Transverse colon (tissue), 4 donors: ENCODE data around the gene PIMREG. TPM values are rescaled to one million over a fixed set of nuclear protein-coding genes. Genes with fewer than 3 reads are reported as not detected.

ENCODE experiments used
- DNase-seq: peaks from one replicate; pipeline ENCODE4 v3.0.0-alpha.2; 2019
- H3K27ac ChIP-seq, 4 donors: fragments of 200-600 bp; sonication (generic); 2 replicates each; pipeline ENCODE4 v1.5.1; 2016 to 2018; ENCODE audit warnings: inconsistent platforms in 4 of 4
- H3K27me3 ChIP-seq: fragments of 200-600 bp; sonication (generic); 2 replicates; pipeline ENCODE4 v1.5.1; 2017; ENCODE audit warnings: inconsistent platforms
- H3K36me3 ChIP-seq, 4 donors: fragments of 200-600 bp; sonication (generic); 2 replicates each; pipeline ENCODE4 v1.5.1; 2017 to 2019; ENCODE audit warnings: inconsistent platforms in 4 of 4
- H3K4me1 ChIP-seq, 4 donors: fragments of 200-600 bp; sonication (generic); 2 replicates each; pipeline ENCODE4 v1.5.1; 2017 to 2020; ENCODE audit warnings: inconsistent platforms in 4 of 4
- H3K4me3 ChIP-seq, 4 donors: fragments of 200-600 bp; sonication (generic); 1 replicate in 1 of 4; 2 replicates in 3 of 4; pipeline versions ENCODE4 v1.5.1 to v1.6.1; 2017 to 2019; ENCODE audit warnings: inconsistent platforms in 4 of 4
- H3K9me3 ChIP-seq, 2 donors: fragments of 200-600 bp; sonication (generic); 2 replicates each; pipeline ENCODE4 v1.5.1; 2017 to 2019; ENCODE audit warnings: inconsistent platforms in 2 of 2
- EP300 ChIP-seq: sonication (generic); formaldehyde crosslinking; IDR thresholded peaks from one replicate; pipeline ENCODE4 v1.6.1; 2017; ENCODE audit warnings: antibody characterized with exemption, low read depth
- POLR2A ChIP-seq: fragments of 450-650 bp; IDR thresholded peaks from one replicate; pipeline ENCODE4 v1.6.1; 2016; ENCODE audit warnings: antibody characterized with exemption, mild to moderate bottlenecking, moderate library complexity
- POLR2AphosphoS5 ChIP-seq, 3 donors: sonication (generic); formaldehyde crosslinking; IDR thresholded peaks; one replicate each; pipeline ENCODE4 v1.6.1; 2016; ENCODE audit warnings: antibody characterized with exemption in 3 of 3
- WGBS, 2 donors: methylation state at CpG; one replicate each; pipeline ENCODE4 v1.1.5; 2018; ENCODE audit warnings: low coverage in 1 of 2; 5-methylcytosine and 5-hydroxymethylcytosine counted together
- in situ Hi-C, 4 donors: fragments of 200-750 bp; cut with MboI; loops; one replicate each; pipeline versions ENCODE4 v1.15.0 to v1.15.1; 2017; ENCODE audit warnings: low sequenced_read_pairs in 3 of 4, low pct_ligation_motif_present in 1 of 4, low pct_unique_long_range_greater_than_20kb in 1 of 4
- intact Hi-C: fragments of 100-400 bp; cut with DNase I; formaldehyde crosslinking; loops from one replicate; pipeline ENCODE4 v1.15.1; 2023; ENCODE audit warnings: low total_unique reads
- total RNA-seq, 4 donors: library from RNA; depleted of rRNA; stranded (reverse); fragments of >200 nt; gene quantifications; one replicate each; pipeline ENCODE4 v1.1.0, GENCODE V29; 2016
- TF ChIP-seq, protein P1 (sequence below), 5 experiments: fragments of 200-600 bp in 3 of 5; fragments of 450-650 bp in 2 of 5; sonication (generic) in 3 of 5; IDR thresholded peaks; 1 replicate in 2 of 5; 2 replicates in 3 of 5; pipeline ENCODE4 v1.5.1; 2016 to 2017; ENCODE audit warnings: antibody characterized with exemption in 5 of 5, inconsistent platforms in 3 of 5, mild to moderate bottlenecking in 2 of 5, moderate library complexity in 1 of 5

PIMREG gene
- total RNA-seq, 4 donors from 2014 or later: 0.41 to 8.4 (median 0.79) TPM; not detected in 1

DNA sequence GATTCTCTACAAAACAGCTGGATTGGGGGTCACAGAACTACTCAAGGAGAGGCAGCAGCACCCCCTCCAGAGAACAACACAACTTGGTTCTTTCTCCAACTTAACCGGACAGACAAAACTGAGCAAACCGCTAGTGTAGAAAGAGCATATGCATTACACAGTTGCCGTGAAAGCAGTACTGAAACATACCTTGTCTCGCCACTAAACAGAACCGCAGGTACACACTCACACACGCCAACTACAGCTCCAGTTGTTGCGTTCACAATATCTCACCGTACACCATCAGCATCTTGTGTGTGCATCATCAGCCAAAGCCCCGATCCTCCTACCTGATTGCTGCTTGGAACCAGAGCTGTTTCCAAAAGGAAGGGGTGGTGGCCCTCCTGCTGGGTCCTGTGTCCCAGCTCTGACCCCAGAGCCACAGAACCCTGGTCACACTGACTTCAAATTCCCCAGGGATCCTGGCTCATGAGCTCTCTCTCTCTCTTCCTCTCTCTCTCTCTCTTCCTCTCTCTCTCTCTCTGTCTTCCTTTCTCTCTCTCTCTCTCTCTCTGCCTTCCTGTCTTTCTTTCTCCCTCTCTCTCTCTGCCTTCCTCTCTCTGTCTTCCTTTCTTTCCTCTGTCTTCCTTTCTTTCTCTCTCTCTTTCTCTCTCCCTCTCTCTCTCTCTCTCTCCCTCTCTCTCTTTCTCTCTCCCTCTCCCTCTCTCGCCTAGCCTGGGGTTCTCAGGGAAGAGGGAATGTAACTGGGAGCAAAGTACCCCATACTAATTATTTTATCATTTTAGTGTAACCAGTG lies 8.4 kb downstream of the PIMREG start:
- TF ChIP-seq EP300 (no peak), POLR2AphosphoS5 (IDR thresholded peaks at IDR 0.05) (no peak), POLR2A (no peak)
- TF ChIP-seq, protein P1, sequence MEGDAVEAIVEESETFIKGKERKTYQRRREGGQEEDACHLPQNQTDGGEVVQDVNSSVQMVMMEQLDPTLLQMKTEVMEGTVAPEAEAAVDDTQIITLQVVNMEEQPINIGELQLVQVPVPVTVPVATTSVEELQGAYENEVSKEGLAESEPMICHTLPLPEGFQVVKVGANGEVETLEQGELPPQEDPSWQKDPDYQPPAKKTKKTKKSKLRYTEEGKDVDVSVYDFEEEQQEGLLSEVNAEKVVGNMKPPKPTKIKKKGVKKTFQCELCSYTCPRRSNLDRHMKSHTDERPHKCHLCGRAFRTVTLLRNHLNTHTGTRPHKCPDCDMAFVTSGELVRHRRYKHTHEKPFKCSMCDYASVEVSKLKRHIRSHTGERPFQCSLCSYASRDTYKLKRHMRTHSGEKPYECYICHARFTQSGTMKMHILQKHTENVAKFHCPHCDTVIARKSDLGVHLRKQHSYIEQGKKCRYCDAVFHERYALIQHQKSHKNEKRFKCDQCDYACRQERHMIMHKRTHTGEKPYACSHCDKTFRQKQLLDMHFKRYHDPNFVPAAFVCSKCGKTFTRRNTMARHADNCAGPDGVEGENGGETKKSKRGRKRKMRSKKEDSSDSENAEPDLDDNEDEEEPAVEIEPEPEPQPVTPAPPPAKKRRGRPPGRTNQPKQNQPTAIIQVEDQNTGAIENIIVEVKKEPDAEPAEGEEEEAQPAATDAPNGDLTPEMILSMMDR (IDR thresholded peaks at IDR 0.05): no peak
- H3K9me3 ChIP-seq: no peaks in the 10 kb centered on the region
- WGBS, 2 donors: 89% methylated on average over 3 to 10 of the region's 10 CpGs

DNA sequence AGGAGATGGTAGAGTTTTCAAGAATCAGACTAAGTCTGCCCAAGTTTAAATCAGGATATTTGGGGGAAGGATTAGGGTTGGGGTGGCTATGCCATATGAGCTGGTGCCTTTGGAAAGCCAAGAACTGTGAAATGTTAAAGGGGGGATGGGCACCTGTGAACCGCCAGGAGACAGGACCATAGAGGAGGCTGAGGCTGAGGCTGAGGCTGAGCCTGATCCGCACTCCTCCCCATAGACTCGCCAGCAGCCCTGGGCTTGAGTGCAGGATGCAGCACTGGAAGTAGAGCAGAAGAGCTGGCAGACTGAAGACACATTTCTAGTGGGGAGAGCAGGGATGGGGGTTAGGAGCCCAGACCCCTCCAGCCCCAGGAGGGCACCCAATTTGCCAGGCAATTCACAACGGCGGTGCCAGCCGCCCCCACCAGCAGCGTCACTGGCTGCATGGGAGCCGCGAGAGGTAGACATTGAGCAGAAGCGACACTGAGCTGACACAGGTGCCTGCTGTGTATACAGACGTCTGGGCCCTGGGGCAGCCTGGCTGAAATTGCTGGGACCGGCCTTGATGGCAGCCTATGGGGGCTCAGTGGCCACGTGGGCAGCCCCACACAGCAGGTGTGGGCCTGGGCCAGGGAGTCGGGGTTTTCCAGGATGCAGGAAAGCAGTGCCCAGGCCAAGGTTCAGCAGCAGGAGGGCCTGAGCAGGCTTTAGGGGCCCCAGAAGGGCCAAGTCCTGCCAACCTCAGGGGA lies 9.2 kb downstream of the PIMREG start:
- intact Hi-C loops (no loop called here), in situ Hi-C loops (loop anchor here in 3 of 4 donors (25.0 kb wide), 1 partner anchor 184 kb away; the partner anchor contains the start of genes KIAA0753 (in 3 of the 3) and TXNDC17 (in 3 of the 3))
- H3K27me3 ChIP-seq: peaks cover 5% of the 10 kb centered on the region
- 76 to 100% methylated on average over 1 to 12 of the region's 14 CpGs for WGBS, 2 donors
- H3K4me3 ChIP-seq: no peak overlapping the region
- no peak overlapping the region for H3K27ac ChIP-seq
- no peak for TF ChIP-seq POLR2A
- TF ChIP-seq EP300: no peak
- TF ChIP-seq POLR2AphosphoS5 (IDR thresholded peaks at IDR 0.05): no peak
- TF ChIP-seq, protein P1 (IDR thresholded peaks at IDR 0.05): no peak
- peaks cover 0 to 21% (median 15%) of the 10 kb centered on the region in 4 donors for H3K4me1 ChIP-seq
- no peaks in the 10 kb centered on the region for H3K36me3 ChIP-seq
- H3K9me3 ChIP-seq: no peaks in the 10 kb centered on the region
- no peak for DNase-seq

More for the DNA sequence above, 8.4 kb downstream of the PIMREG start:
- Histone ChIP-seq H3K27ac (no peak overlapping the region), H3K4me1 (peaks cover 0 to 17% (median 10%) of the 10 kb centered on the region in 4 donors), H3K36me3 (no peaks in the 10 kb centered on the region), H3K27me3 (peaks cover 5% of the 10 kb centered on the region), H3K4me3 (no peak overlapping the region)
- intact Hi-C loops: no loop called here
- in situ Hi-C loops: loop anchor here in 3 of 4 donors (25.0 kb wide), 1 partner anchor 185 kb away; the partner anchor contains the start of genes KIAA0753 (in 3 of the 3) and TXNDC17 (in 3 of the 3)
- DNase-seq: no peak

DNA sequence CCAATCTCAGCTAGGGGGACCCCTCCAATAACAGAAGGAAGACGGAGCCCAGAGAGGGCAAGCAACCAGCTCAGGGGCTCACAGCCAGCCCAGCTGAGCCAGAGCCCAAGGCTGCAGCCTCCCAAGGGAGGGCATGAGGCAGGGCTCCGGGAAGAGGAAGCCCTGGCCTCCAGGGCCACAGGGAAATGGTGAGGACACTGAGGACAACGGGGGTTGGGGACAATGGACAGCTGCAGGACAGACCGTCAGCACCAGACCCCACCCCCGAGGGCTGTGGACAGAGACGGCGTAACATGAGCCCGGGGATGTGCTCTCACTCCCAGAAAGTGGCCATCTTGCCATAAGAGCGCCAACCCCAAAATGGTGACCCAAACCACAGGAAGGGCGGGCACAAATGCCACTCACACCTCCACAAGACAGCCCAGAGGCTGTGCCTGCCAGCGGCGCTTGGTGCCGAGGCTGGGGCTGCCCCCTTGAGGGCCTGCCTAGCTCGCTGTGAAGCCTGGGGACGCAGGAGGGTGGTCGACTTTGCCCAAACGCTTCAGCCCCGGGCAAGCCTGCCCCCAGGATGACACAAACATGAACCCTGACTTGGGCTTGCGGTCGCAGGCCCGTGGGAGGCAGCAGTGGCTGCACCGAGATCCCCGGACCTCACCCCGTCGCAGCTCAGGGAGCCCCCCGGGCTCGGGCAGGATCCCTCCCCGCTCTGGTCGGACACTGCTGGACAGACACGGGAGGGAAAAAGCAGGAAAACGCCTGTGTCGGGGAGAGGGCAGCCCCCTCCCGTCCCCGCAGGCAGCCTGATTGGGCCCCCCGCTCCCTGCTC lies 10.5 kb downstream of the PIMREG start:
- in situ Hi-C loops: loop anchor here in 3 of 4 donors (25.0 kb wide), 1 partner anchor 183 kb away; the partner anchor contains the start of genes KIAA0753 (in 3 of the 3) and TXNDC17 (in 3 of the 3)
- TF ChIP-seq, protein P1 (IDR thresholded peaks at IDR 0.05): no peak
- no peak for TF ChIP-seq POLR2AphosphoS5 (IDR thresholded peaks at IDR 0.05)
- TF ChIP-seq POLR2A: no peak
- TF ChIP-seq EP300: no peak
- DNase-seq: no peak

More for the DNA sequence above, 10.5 kb downstream of the PIMREG start:
- Histone ChIP-seq H3K4me3 (peak overlapping the region in 2 of 4 donors; percentile 12 to 27), H3K27me3 (peaks cover 5% of the 10 kb centered on the region), H3K9me3 (no peaks in the 10 kb centered on the region), H3K4me1 (peaks cover 0 to 21% (median 16%) of the 10 kb centered on the region in 4 donors), H3K27ac (peak overlapping the region in 1 of 4 donors; percentile 64), H3K36me3 (no peaks in the 10 kb centered on the region)
- WGBS, 2 donors: 69% methylated on average over 29 of the region's 35 CpGs; no CpG with 5 or more reads in 1 of the 2 donors
- intact Hi-C loops: no loop called here
